GM21447 (cell line): ENCODE results near the gene NPAT.
A peak's percentile ranks its signal among the peaks of the same experiment; 100 is the strongest.
"Not testable (repeated sequence)": the region's sequence is repeated elsewhere in the genome, so short reads cannot be mapped to it uniquely, and the experiment has no call there.

Source experiments
- ATAC-seq: cut with Tn5 transposase; IDR thresholded peaks from one replicate; pipeline ENCODE4 v1.9.1; 2021; ENCODE audit not compliant: unreplicated experiment

The NPAT gene

DNA sequence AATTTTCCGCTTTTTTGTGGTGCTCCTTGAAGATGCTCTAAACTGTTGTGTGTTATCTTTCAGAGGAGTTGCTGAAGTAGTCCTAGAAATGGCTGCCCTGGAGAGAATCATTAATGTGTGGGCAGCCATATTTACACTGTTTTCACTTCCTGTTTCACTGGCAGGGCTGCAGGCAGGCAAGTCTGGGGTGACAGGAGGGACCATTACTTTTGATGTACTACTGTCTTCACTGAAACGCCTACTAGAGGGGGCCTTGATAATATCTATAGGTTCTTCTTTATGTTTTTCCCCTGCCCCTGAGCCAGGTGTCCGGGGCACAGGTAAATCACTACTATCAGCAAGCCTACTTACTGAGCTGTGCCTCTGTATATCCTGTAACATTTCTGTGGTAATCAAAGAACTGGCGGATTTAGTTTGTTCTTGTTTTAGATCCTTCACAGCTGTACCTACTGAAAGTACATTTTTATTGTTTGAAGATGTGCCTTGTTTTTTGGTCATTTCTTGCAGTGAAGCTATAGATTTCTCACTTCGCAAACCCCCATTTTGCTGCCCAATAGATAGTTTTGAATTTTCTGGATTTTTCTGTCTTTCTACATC lies 61.4 kb downstream of the NPAT start:
- peak; percentile 99 for ATAC-seq

DNA sequence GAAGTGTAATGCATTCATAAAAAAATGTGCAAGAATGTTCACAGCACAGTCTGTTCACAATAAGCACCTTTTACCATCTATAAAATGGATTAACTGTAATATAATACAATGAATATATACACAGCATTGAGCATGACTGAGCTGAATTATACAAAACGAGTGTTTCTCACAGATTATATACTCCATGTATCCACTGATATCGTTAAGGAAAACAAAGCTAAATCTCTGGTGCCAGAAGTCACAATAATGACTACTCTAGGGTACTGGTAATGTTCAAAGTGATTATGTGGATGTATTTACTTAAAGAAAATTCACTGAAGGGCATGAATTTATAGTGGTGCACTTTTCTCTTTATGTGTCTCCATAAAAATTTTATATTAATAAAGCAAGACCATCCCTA lies 67.8 kb downstream of the NPAT start:
- ATAC-seq = no peak

DNA sequence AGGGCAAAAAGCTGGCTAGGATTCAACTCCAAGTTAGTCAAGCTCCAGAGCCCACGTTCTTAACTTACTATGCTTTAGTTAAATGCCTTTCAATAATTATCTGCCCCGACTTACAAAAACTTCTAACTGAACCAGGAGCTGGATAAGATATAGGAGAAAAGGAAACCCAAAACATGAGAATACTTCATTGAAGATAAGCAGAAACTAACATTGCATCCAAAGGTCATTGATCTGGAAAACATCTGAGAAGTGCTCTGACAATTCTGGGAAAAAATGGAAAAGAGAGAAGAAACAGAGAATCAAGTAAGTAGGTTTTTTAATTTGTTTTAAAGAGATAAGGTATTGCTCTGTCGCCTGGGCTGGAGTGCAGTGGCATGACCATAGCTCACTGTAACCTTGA lies 73.9 kb downstream of the NPAT start:
- no peak for ATAC-seq

DNA sequence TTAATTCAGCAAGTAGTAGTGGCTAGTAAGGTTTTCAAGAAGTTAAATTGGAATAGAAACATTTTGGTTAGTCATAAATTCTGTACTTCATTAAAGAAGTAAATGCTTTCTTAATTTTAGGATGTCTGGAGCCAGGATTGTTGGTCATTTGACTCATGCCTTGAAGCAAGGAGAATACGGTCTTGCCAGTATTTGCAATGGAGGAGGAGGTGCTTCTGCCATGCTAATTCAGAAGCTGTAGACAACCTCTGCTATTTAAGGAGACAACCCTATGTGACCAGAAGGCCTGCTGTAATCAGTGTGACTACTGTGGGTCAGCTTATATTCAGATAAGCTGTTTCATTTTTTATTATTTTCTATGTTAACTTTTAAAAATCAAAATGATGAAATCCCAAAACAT lies 75.3 kb downstream of the NPAT start:
- no peak for ATAC-seq

DNA sequence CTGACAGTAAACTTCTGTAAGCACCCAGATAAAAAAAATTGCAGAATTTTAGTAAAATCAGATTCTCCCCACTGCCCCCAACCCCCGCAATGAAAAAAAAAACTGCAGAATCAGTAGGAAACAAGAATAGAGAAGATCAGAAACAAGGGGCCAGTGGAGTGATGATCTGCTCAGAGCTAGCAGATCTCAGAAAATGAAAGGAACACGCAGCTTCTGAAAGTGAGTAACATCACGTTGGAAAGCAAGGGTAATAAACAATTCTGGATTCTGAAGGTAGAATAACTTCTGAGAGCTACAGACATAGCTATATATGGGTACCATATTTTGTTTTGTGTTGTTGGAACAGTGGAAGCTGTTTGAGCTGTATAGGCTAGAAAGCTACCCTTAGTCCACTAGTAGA lies 77.8 kb downstream of the NPAT start:
- ATAC-seq = no peak

DNA sequence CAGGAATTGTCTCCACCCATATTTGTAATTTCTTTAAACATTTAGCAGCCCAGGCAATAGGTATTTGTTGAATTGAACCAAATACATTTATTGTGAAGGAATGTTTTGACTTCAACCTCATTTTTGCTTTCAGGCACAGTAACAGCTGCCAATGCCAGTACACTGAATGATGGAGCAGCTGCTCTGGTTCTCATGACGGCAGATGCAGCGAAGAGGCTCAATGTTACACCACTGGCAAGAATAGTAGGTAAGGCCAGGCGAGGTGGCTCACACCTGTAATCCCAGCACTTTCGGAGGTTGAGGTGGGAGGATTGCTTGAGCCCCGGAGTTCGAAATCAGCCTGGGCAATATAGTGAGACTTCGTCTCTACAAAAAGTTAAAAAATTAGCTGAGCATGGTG lies 80.1 kb downstream of the NPAT start:
- no peak for ATAC-seq

DNA sequence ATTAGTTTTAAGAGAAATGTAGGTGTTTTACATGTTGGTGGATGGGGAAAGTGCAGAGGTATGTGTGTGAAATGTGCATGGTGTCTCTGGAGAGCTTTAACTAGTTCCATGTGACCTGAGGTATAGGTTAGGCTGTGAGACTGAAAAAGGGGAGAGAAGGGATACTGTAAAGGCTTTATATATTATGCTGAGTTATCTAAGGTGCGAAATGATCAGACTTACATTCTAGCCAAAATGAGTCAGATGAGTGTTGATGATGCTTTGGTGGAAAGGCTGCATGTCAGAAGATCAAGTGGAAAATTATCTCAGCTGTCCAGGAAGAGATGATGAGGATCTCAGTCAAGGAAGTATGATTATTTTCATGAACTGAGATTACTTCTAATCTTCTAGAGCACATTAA lies 85.2 kb downstream of the NPAT start:
- ATAC-seq = no peak

DNA sequence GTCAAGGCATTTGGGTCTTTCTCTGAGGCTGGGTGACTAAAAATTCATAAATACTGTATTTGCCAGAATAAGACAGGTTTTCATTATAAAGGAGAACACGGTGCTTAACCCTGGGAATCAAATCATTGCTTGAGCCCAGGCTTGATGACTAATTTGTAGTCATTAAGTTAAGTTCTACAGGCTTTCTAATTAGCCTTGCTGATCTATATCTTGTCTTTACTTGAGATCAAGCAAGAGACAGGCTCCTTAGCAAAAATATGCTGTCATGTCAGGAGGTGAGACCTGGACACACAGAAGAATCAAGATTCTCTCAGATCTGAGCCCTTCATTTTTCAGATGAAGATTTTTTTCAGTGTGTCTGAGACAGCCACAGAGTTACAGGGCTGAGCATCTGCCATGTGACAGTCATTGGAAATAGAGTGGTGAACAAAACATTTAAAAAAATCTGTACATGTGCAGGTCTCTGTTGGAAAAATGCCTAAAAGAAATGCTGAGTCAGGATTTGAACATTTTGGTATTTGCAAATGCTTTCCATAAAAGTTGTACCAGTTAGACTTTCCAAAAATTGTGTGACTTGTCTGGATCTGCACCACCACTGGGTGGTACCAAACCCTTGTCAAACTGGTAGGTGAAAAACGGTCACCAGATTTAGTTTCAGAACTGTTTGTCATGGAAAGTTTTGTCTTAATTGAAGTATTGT lies 86.4 kb downstream of the NPAT start:
- ATAC-seq = no peak

DNA sequence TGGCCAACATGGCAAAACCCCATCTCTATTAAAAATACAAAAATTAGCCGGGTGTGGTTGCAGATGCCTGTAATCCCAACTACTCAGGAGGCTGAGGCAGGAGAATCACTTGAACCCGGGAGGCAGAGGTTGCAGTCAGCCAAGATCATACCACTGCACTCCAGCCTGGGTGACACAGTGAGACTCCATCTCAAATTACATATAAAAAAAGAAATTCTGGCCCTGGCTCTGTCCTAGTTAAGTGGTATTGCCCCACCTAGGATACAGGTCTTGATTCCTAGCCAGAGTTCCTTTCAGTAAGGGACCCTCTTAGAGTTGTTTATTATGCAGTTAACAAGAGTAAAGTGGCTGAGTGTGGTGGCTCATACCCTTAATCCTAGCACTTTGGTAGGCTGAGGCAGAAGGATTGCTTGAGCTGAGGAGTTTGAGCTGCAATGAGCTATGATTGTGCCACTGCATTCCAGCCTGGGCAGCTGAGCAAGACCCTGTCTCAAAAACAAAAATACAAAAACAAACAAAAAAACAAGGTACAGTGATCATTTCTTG lies 89.4 kb downstream of the NPAT start:
- ATAC-seq = not testable (repeated sequence)

DNA sequence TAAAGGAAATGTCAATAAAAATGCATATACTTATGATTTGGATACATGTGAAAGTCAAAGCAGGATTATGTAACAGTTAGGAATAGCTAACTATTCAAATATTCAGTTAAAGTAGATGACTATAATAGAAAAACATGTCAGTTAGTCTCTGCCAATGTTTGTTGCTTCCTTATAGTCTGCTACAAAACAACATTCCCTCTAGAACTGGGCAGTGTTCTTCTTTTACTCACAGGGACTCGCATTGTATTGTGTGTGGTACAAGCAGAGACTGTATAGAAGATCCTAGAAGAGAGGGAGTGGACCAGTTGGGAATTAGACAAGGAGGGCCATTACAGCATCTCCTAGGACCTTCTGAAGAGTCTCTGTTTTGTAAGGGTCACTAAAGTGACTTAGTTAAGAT lies 90.4 kb downstream of the NPAT start:
- no peak for ATAC-seq

DNA sequence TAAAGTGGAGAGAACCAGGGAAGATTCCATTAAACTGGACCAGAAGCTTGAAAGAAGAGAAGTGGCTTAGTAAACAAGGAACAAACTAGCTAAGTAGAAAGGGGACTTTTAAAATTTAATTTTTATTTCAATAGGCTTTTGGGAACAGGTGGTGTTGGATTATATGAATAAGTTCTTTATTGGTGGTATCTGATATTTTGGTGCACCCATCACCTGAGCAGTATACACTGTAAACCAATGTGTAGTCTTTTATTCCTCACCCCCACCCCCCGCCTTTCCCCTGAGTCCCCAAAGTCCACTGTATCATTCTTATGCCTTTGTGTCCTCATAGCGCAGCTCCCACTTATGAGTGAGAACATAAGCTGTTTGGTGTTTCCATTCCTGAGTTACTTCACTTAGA lies 93.7 kb downstream of the NPAT start:
- ATAC-seq = no peak

DNA sequence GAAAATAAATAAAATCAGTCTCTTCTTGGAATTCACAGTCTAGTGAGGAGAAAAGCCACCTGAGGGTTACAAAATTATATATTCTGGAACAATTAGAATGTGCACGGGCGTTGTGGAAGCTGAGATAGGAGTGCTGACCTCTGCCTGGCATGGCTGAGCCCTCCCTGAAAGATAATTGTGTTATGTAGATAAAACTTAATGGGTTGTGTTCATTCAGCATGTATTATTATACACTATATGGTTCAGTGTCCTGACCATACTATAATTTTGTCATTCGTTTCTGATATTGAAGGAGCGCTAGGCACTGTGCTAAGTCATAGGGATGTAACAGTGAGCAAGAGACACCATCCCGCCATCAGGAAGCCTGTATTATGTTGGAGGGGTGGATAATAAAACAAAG lies 97.3 kb downstream of the NPAT start:
- no peak for ATAC-seq

DNA sequence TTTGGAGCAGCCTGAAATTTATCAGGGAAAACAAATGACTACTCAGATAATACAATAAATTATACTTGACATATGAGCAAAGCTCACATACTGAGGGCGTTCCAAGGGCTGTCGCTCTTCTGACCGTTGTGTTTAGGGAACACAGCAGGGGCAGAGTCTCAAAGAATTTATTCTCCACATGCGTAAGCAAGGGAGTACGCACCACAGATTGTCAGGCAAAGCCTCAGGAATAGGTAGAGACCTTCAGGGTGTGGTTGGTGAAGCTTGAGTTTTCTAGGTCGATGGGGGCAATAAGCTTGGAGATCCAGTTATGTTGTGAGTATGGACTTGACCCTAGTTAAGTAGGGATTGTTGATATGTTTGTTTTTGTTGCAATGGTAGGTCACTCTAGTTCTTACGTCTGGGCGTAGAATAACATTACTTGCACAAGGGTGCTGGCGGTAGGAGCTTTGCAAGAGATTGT lies 100.2 kb downstream of the NPAT start:
- ATAC-seq = no peak

DNA sequence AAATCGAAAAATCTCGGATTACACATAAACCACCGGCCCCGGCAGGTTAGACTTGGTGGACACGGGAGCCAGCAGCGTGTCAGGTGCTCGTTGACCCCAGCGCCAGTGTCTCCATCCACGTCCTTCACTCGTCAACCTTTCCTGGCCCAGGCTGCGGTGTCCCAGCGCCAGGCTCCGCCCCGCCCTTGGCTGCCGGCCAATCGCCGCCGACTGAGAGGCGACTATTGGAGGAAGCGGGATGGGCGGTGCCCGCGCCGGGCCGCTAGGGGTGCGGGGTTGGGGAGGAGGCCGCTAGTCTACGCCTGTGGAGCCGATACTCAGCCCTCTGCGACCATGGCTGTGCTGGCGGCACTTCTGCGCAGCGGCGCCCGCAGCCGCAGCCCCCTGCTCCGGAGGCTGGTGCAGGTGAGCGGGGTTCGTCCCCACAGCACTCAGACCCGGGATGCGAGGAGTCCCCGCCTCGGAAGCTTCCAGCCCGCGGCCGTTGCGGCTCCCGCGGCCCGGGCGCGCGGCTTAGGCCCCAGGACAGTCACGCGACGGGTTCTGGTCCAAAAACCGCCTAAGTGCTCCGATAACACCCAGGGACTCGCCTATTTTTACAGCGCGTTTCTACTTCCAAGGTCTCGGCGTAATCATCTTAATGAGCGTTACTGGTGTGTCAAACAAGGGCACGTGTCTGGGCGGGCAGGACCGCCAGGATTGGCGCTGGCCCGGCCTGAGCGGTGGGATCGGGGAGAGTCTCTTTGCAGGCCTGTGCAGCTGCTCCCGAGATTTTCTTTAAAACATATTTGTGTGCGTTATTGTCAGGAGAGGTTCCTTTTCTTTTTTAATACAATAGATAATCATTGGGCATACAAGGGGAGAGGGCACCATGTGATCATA lies 100.9 kb downstream of the NPAT start, which contains the start of gene ACAT1:
Gene ACAT1 (plus strand): TSS at position 294 of the 882 bp plus-strand sequence. CDS start 40 bp downstream, at position 334.
- peak; percentile 93 for ATAC-seq

DNA sequence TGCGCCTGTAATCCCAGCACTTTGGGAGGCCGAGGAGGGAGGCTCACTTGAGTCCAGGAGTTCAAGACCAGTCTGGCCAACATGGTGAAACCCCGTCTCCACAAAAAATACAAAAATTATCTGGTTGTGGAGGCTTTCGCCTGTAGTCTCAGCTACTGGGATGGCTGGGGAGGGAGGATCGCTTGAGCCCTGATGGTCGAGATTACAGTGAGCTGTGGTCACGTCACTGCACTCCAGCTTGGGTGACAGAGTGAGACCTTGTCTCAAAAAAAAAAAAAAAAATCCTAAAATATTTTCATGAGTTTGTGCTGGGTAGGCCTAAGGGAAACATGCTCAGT lies 101.5 kb downstream of the NPAT start:
- not testable (repeated sequence) for ATAC-seq

DNA sequence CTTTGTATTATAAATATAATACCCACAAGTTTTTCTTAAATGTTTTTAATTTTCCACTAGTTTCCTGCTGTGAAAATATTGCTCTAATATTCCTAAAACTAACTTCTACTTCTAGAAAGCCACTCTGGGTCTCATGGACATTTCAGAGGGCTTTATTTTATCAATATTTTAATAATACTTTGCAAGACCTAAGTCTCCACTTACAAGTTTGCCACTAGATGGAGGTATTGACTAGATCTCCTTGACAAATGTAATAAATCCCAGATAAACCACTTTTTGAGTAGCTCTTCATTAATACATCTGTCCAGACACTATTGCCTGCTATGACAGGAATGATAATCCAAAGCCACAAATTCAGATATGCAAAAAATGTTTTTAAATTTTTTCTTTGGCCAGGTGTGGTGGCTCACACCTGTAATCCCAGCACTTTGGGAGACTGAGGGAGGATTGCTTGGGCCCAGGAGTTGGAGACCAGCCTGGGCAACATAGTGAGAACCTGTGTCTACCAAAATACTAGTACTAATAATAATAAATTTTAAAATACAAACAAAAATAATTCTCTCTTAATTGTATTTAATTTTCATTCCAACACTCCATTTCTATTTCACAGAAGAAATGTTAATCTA lies 104.6 kb downstream of the NPAT start:
- ATAC-seq = no peak

DNA sequence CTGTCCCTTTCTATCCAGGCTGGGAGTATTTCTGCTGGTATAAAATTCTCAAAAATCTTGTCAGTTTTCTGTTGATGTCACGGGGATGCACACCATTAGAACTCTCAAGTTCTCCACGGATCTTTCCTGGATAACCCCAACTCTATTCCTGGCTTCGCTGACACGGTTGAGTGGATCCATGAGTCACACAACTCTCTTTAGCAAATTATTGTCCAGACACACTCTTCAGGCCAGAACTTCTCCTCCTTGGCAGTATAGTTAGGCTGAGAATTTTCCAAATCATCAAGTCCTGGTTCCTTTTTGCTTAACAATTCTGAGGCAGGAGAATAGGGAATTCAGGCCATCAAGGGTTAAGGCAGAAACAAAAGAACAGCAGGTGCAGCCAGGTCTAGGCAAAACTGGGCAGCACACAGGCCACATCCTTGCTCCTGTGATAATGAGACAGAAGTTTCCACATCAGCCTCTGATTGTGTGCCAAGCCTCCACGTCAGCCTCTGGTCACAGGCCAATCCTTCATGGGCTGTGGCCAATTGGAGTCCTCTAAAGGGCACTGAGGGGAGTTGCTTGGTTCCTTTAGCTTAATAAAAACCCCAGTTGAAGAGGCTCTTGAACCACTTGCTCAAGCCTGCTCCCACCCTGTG lies 106.8 kb downstream of the NPAT start:
- no peak for ATAC-seq

DNA sequence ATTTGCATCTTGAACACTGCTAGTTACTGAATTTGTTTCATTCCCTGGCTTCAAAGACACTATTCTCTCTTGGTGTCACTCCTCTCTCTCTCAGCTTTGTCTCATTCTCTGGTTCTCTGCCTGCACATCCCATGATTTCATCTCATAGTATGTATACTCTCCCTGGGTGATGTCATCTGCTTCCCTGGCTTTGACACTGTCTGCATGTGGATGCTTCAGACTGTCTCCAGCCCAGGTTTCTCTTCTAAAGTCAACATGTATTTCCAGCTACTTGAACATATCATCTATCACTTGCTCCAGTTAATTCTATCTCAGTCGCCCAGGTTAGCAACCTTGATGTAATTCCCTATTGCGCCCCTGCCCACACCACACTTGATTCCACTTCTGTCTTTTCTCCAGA lies 110.4 kb downstream of the NPAT start:
- ATAC-seq = no peak

DNA sequence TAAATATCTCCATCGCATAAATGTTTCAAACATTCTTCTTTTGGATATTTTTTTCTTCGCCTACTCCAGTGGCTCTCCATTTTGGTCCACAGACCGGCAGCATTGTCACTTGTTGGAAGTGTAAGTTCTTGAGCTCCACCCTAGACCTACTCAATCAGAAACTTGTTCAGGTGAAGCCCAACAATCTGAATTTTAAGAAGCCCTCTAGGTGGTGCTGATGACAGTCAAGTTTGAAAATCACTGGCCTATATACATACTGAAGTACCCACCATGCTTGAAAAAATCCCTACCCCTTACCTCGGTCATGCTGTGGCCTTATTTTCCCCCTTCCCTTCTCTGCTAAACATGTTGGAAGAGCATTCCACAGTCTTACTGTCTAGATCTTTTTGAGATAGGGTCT lies 111.3 kb downstream of the NPAT start:
- ATAC-seq = no peak
